Astrocyte (in vitro differentiated cells and primary cell): Measurements from ENCODE around the gene NAV2.

Experiments
- CTCF ChIP-seq: IDR thresholded peaks from 2 replicates; pipeline ENCODE4 v1.5.1; 2011; ENCODE audit warnings: low read depth, mild to moderate bottlenecking, inconsistent platforms, low read length, moderate library complexity; ENCODE audit not compliant: insufficient read depth
- EZH2 ChIP-seq: IDR thresholded peaks from 2 replicates; pipeline ENCODE4 v1.6.1; 2012; ENCODE audit warnings: mild to moderate bottlenecking, low read length, inconsistent platforms; ENCODE audit not compliant: insufficient read depth

GRCh38 chr11:19829109-19829837, 116.6 kb downstream of the NAV2 start:
- TF ChIP-seq CTCF, result no peak
- TF ChIP-seq EZH2, result no peak
